H9 (cell line): ENCODE data around the gene LILRA6. TPM values are rescaled to one million over a fixed set of nuclear protein-coding genes. Genes with fewer than 3 reads are reported as not detected.

ENCODE experiments used
- DNase-seq: peaks from one replicate; pipeline ENCODE4 v3.0.0-alpha.2; 2017
- H2AFZ ChIP-seq: one replicate; pipeline ENCODE4 v1.6.1; 2013; ENCODE audit warnings: mild to moderate bottlenecking, low read length, control low read depth, moderate library complexity
- H2AK5ac ChIP-seq: 2 replicates; pipeline ENCODE4 v1.6.1; 2013; ENCODE audit warnings: low read length, control low read depth, mixed read lengths; ENCODE audit not compliant: insufficient read length
- H2BK120ac ChIP-seq: one replicate; pipeline ENCODE4 v1.6.1; 2013; ENCODE audit warnings: low read depth, mild to moderate bottlenecking, low read length, control low read depth, inconsistent platforms; ENCODE audit not compliant: poor library complexity, severe bottlenecking
- H2BK12ac ChIP-seq: 2 replicates; pipeline ENCODE4 v1.6.1; 2013; ENCODE audit warnings: low read length, control low read depth, mixed read lengths, low read depth; ENCODE audit not compliant: insufficient read length
- H2BK15ac ChIP-seq: 2 replicates; pipeline ENCODE4 v1.6.1; 2013; ENCODE audit warnings: low read depth, low read length, control low read depth
- H2BK20ac ChIP-seq: one replicate; pipeline ENCODE4 v1.6.1; 2013; ENCODE audit warnings: low read depth, mild to moderate bottlenecking, low read length, control low read depth, inconsistent platforms; ENCODE audit not compliant: poor library complexity, severe bottlenecking
- H2BK5ac ChIP-seq: 2 replicates; pipeline ENCODE4 v1.6.1; 2013; ENCODE audit warnings: low read length, control low read depth, mixed read lengths; ENCODE audit not compliant: insufficient read length
- H3K14ac ChIP-seq: 2 replicates; pipeline ENCODE4 v1.6.1; 2013; ENCODE audit warnings: low read length, control low read depth; ENCODE audit not compliant: insufficient read depth
- H3K18ac ChIP-seq: 2 replicates; pipeline ENCODE4 v1.6.1; 2013; ENCODE audit warnings: low read depth, mild to moderate bottlenecking, mixed read lengths, low read length, control low read depth; ENCODE audit not compliant: insufficient read length
- H3K23ac ChIP-seq: 2 replicates; pipeline ENCODE4 v1.6.1; 2013; ENCODE audit warnings: low read length, control low read depth, mixed read lengths, low read depth; ENCODE audit not compliant: insufficient read length
- H3K23me2 ChIP-seq: 2 replicates; pipeline ENCODE4 v1.6.1; 2013; ENCODE audit warnings: low read depth, mild to moderate bottlenecking, mixed read lengths, low read length, control low read depth; ENCODE audit not compliant: insufficient read length, poor library complexity, severe bottlenecking
- H3K27ac ChIP-seq: 2 replicates; pipeline ENCODE4 v1.5.1; 2013; ENCODE audit warnings: low read length, control low read depth, mixed read lengths, low read depth; ENCODE audit not compliant: insufficient read length
- H3K27me3 ChIP-seq: 2 replicates; pipeline ENCODE4 v1.6.1; 2013; ENCODE audit warnings: low read length, control low read depth, inconsistent platforms; ENCODE audit not compliant: insufficient read depth
- H3K4ac ChIP-seq: 2 replicates; pipeline ENCODE4 v1.6.1; 2013; ENCODE audit warnings: low read depth, mild to moderate bottlenecking, control low read depth, inconsistent platforms, low read length, moderate library complexity
- H3K4me1 ChIP-seq: 2 replicates; pipeline ENCODE4 v1.6.1; 2013; ENCODE audit warnings: low read length, control low read depth, inconsistent platforms; ENCODE audit not compliant: insufficient read depth
- H3K4me2 ChIP-seq: 2 replicates; pipeline ENCODE4 v1.6.1; 2013; ENCODE audit warnings: low read length, control low read depth, mixed read lengths; ENCODE audit not compliant: insufficient read length, insufficient read depth
- H3K56ac ChIP-seq: 2 replicates; pipeline ENCODE4 v1.6.1; 2013; ENCODE audit warnings: low read depth, mild to moderate bottlenecking, mixed read lengths, low read length, control low read depth; ENCODE audit not compliant: insufficient read length
- H3K79me1 ChIP-seq: 2 replicates; pipeline ENCODE4 v1.6.1; 2013; ENCODE audit warnings: low read depth, mild to moderate bottlenecking, moderate library complexity, low read length, control low read depth, inconsistent platforms; ENCODE audit not compliant: insufficient read depth, poor library complexity, severe bottlenecking
- H3K79me2 ChIP-seq: 2 replicates; pipeline ENCODE4 v1.6.1; 2013; ENCODE audit warnings: low read length, control low read depth, inconsistent platforms; ENCODE audit not compliant: insufficient read depth
- H3K9ac ChIP-seq: 2 replicates; pipeline ENCODE4 v1.6.1; 2013; ENCODE audit warnings: low read length, control low read depth, mixed read lengths; ENCODE audit not compliant: insufficient read length; ENCODE audit errors: extremely low read depth
- H3K9me3 ChIP-seq: one replicate; pipeline ENCODE4 v1.6.1; 2013; ENCODE audit warnings: low read depth, low read length, inconsistent platforms; ENCODE audit not compliant: control insufficient read depth
- H3T11ph ChIP-seq: one replicate; pipeline ENCODE4 v1.6.1; 2013; ENCODE audit warnings: mild to moderate bottlenecking, low read length, control low read depth, inconsistent platforms
- H4K20me1 ChIP-seq: one replicate; pipeline ENCODE4 v1.6.1; 2013; ENCODE audit not compliant: control insufficient read depth, insufficient read length, insufficient read depth
- H4K5ac ChIP-seq: 2 replicates; pipeline ENCODE4 v1.6.1; 2013; ENCODE audit warnings: low read depth, mild to moderate bottlenecking, mixed read lengths, low read length, control low read depth; ENCODE audit not compliant: insufficient read length
- H4K8ac ChIP-seq: replicated peaks from 2 replicates; pipeline ENCODE4 v1.6.1; 2013; ENCODE audit warnings: low read length, control low read depth, mixed read lengths, low read depth; ENCODE audit not compliant: insufficient read length
- H4K91ac ChIP-seq: 2 replicates; pipeline ENCODE4 v1.6.1; 2013; ENCODE audit warnings: low read depth, mild to moderate bottlenecking, moderate library complexity, mixed read lengths, low read length, control low read depth; ENCODE audit not compliant: insufficient read length
- H3K27ac Mint-ChIP-seq, 3 experiments: 2 replicates in 2 of 3; 3 replicates in 1 of 3; pipeline ENCODE4 v1.8.0; 2020 to 2021; ENCODE audit warnings: mixed read lengths in 3 of 3, mild to moderate bottlenecking in 1 of 3, moderate library complexity in 1 of 3
- H3K27me3 Mint-ChIP-seq: 2 replicates; pipeline ENCODE4 v1.8.0; 2021; ENCODE audit warnings: low read depth, mild to moderate bottlenecking, moderate library complexity, mixed read lengths
- H3K36me3 Mint-ChIP-seq, 3 experiments: 2 replicates in 2 of 3; 3 replicates in 1 of 3; pipeline ENCODE4 v1.8.0; 2020 to 2021; ENCODE audit warnings: low read depth in 3 of 3, mixed read lengths in 3 of 3; ENCODE audit not compliant: insufficient read depth in 1 of 3
- H3K4me1 Mint-ChIP-seq, 2 experiments: 2 replicates each; pipeline ENCODE4 v1.8.0; 2020; ENCODE audit warnings: mixed read lengths in 2 of 2
- H3K4me3 Mint-ChIP-seq, 2 experiments: 2 replicates in 1 of 2; 3 replicates in 1 of 2; pipeline ENCODE4 v1.8.0; 2020 to 2021; ENCODE audit warnings: mild to moderate bottlenecking in 2 of 2, mixed read lengths in 2 of 2, moderate library complexity in 1 of 2
- H3K9me3 Mint-ChIP-seq, 2 experiments: 2 replicates in 1 of 2; 3 replicates in 1 of 2; pipeline ENCODE4 v1.8.0; 2020; ENCODE audit warnings: mild to moderate bottlenecking in 2 of 2, mixed read lengths in 2 of 2, moderate library complexity in 1 of 2
- CTCF ChIP-seq: fragments of 200-600 bp; sonication (generic); conservative IDR thresholded peaks from 3 replicates; pipeline ENCODE4 v1.8.0; 2021; ENCODE audit warnings: antibody characterized with exemption, mild to moderate bottlenecking
- whole genome bisulfite sequencing: extraction: QIAGEN DNeasy Blood & Tissue Kit; methylation state at CpG from one replicate; pipeline ENCODE4 v1.1.7; 2013; ENCODE audit warnings: missing lambda C conversion rate, low lambda C conversion rate, mixed read lengths; ENCODE audit not compliant: insufficient read length; ENCODE audit errors: extremely low coverage; 5-methylcytosine and 5-hydroxymethylcytosine counted together
- total RNA-seq: library from RNA; stranded (reverse); gene quantifications from 2 replicates; pipeline ENCODE4 v1.2.1, GENCODE V29; 2021

Gene LILRA6
- total RNA-seq, 1 experiment from 2014 or later: not detected

GRCh38 chr19:54218960-54219661 is 23.5 kb downstream of the LILRA6 start:
- Mint-ChIP-seq H3K4me3 (no peak overlapping the region; a peak in 1 of 5 replicates), H3K4me1 (peaks cover 11 to 15% of the 10 kb centered on the region in 2 experiments), H3K36me3 (peaks cover 9 to 15% (median 10%) of the 10 kb centered on the region in 3 experiments), H3K27me3 (peaks cover 16% of the 10 kb centered on the region), H3K27ac (no peak overlapping the region), H3K9me3 (peaks cover 0 to 2% of the 10 kb centered on the region in 2 experiments; a peak in 3 of 5 replicates)
- Histone ChIP-seq H3K14ac (no peak overlapping the region; the same call in 1 of the 2 replicates), H3T11ph (no peak overlapping the region), H3K27ac (no peak overlapping the region), H3K9ac (no peak overlapping the region), H3K23ac (no peak overlapping the region), H3K79me1 (no peaks in the 10 kb centered on the region), H4K8ac (no peak overlapping the region), H3K56ac (no peak overlapping the region), H3K4me2 (no peak overlapping the region), H3K79me2 (no peaks in the 10 kb centered on the region), H2BK20ac (no peak overlapping the region), H3K27me3 (no peaks in the 10 kb centered on the region), H3K18ac (no peak overlapping the region), H4K20me1 (no peaks in the 10 kb centered on the region), H2BK5ac (no peak overlapping the region), H2AK5ac (no peak overlapping the region), H3K4ac (no peak overlapping the region), H3K4me1 (no peaks in the 10 kb centered on the region), H4K5ac (no peak overlapping the region), H3K9me3 (no peaks in the 10 kb centered on the region), H2BK15ac (no peak overlapping the region), H2BK12ac (no peak overlapping the region), H2AFZ (no peak overlapping the region), H2BK120ac (no peak overlapping the region), H4K91ac (no peak overlapping the region), H3K23me2 (no peaks in the 10 kb centered on the region)
- no CpG with 5 or more reads among the region's 27 CpGs for WGBS
- TF ChIP-seq CTCF: no peak
- DNase-seq: no peak
